Type B pancreatic cell (in vitro differentiated cells): Measurements from ENCODE around the gene FGD4. TPM values are rescaled to one million over a fixed set of nuclear protein-coding genes. Genes with fewer than 3 reads are reported as not detected.

Experiments
- DNase-seq: peaks from one replicate; pipeline ENCODE4 v3.0.0; 2021; ENCODE audit warnings: mixed read lengths; ENCODE audit not compliant: unreplicated experiment; ENCODE audit errors: extremely low spot score
- H3K27ac Mint-ChIP-seq: 2 replicates; pipeline ENCODE4 v1.8.0; 2021; ENCODE audit warnings: mild to moderate bottlenecking, mixed read lengths
- H3K27me3 Mint-ChIP-seq: 2 replicates; pipeline ENCODE4 v1.8.0; 2021; ENCODE audit warnings: mixed read lengths
- H3K36me3 Mint-ChIP-seq: 2 replicates; pipeline ENCODE4 v1.8.0; 2021; ENCODE audit warnings: mixed read lengths
- H3K4me1 Mint-ChIP-seq: one replicate; pipeline ENCODE4 v1.8.0; 2021; ENCODE audit warnings: mixed read lengths; ENCODE audit not compliant: unreplicated experiment
- H3K4me3 Mint-ChIP-seq: 2 replicates; pipeline ENCODE4 v1.8.0; 2021; ENCODE audit warnings: mild to moderate bottlenecking, mixed read lengths
- H3K9me3 Mint-ChIP-seq: 2 replicates; pipeline ENCODE4 v1.8.0; 2021; ENCODE audit warnings: mixed read lengths
- total RNA-seq: library from RNA; stranded (reverse); gene quantifications from 2 replicates; pipeline ENCODE4 v1.2.1, GENCODE V29; 2021; ENCODE audit warnings: low replicate concordance
- TF ChIP-seq, protein P1 (sequence below): fragments of 200-600 bp; sonication (generic); conservative IDR thresholded peaks from 2 replicates; pipeline ENCODE4 v1.5.0; 2021; ENCODE audit warnings: antibody characterized with exemption, mild to moderate bottlenecking

The FGD4 gene
- total RNA-seq, 1 donor from 2014 or later = 26.7 TPM

DNA sequence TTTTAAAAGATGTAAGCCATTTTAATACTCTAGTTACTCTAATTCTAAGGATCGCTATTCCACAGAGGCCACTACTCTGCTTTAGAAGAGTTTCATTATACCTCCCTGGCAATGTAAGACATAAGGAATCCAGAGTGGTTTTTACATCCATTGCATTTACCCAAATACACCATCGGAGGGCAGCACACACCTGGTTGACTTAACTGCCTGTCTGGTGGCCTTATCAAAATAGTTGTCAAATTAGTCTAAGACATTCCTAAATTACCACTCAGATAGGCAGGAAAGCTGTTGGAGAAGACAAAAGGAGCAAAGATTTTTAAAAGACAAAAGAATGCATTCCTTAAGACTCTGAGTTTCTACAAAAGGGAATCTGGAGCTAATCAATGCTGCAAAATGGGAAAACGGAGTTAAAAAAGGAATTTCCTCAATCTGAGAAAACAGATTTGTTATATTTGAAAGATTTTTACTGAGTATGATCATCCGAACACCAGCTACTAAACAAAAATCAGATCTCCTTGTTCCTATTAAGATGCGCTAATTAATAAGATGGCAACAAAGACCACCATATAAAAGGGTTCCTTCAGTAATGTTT lies 33.8 kb upstream of the FGD4 start:
- TF ChIP-seq, protein P1, sequence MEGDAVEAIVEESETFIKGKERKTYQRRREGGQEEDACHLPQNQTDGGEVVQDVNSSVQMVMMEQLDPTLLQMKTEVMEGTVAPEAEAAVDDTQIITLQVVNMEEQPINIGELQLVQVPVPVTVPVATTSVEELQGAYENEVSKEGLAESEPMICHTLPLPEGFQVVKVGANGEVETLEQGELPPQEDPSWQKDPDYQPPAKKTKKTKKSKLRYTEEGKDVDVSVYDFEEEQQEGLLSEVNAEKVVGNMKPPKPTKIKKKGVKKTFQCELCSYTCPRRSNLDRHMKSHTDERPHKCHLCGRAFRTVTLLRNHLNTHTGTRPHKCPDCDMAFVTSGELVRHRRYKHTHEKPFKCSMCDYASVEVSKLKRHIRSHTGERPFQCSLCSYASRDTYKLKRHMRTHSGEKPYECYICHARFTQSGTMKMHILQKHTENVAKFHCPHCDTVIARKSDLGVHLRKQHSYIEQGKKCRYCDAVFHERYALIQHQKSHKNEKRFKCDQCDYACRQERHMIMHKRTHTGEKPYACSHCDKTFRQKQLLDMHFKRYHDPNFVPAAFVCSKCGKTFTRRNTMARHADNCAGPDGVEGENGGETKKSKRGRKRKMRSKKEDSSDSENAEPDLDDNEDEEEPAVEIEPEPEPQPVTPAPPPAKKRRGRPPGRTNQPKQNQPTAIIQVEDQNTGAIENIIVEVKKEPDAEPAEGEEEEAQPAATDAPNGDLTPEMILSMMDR = peak; percentile 95
- Mint-ChIP-seq H3K9me3 (no peaks in the 10 kb centered on the region), H3K27ac (peak overlapping the region; percentile 32), H3K27me3 (no peaks in the 10 kb centered on the region), H3K4me3 (no peak overlapping the region), H3K4me1 (peaks cover 4% of the 10 kb centered on the region), H3K36me3 (peaks cover 7% of the 10 kb centered on the region)
- no peak for DNase-seq

DNA sequence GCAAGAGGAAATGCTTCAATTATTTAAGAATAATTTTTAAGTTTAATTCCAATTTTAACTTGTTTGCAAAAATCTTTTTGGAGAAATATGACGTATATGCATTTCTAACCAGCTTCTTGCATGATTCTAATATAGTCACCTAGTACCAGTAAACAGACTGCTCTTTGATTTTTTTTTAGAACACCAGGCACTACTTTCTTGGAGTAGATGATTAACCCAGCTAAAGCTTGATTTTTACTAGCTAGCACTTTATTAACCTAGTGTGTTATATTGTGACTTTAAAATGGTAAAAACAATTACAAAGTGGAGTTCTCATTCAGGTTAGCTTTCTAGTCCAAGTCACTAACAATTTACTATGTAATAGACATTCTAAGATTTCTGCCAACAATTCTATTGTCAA lies 32.6 kb upstream of the FGD4 start:
- Mint-ChIP-seq H3K4me1 (peaks cover 4% of the 10 kb centered on the region), H3K36me3 (peaks cover 3% of the 10 kb centered on the region), H3K27me3 (no peaks in the 10 kb centered on the region), H3K4me3 (no peak overlapping the region), H3K9me3 (no peaks in the 10 kb centered on the region), H3K27ac (no peak overlapping the region)
- no peak for DNase-seq
- TF ChIP-seq, protein P1 = no peak

DNA sequence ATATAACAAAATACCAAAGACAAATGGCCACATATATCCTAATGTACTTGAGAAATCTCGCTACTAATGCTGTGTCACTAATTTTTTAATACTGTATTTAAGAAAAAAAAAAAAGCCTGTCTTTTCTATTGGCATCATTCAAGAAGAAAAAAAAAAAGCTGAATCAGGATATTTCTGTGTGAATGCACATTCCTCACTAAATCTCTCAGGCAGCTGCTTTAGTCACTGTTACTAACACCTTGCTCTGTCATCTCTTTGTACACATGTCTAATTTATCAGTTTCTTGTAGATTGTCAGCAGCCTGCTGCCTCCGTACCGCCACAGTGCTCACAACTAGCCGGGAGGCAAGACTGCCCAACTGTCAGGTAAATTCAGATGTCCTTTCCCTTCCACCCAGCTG lies 32.0 kb upstream of the FGD4 start:
- Mint-ChIP-seq H3K27ac (peak overlapping the region; percentile 3), H3K9me3 (no peaks in the 10 kb centered on the region), H3K36me3 (peaks cover 3% of the 10 kb centered on the region), H3K4me1 (peaks cover 4% of the 10 kb centered on the region), H3K4me3 (peak overlapping the region; percentile 54), H3K27me3 (no peaks in the 10 kb centered on the region)
- TF ChIP-seq, protein P1 = no peak
- no peak for DNase-seq

DNA sequence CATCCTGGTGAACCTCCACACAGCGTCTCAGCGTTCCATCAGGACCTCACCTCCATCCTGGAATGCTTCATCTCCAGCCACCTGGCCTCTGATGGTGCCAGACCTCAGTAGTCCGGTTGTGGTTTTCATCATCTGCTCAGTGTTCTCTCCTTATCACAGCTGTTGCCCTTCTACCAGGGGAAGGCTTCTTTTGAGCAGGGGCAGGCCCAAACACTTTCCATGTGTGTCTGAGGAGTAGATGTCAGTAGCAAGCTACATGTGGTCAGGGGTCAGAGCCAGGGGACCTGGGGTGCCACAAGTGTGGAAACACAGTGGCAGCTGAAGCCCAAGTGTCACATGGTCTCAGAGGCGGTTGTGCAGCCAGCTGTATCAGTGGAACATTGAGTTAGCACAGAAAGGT lies 30.2 kb upstream of the FGD4 start:
- Mint-ChIP-seq H3K9me3 (no peaks in the 10 kb centered on the region), H3K36me3 (no peaks in the 10 kb centered on the region), H3K4me1 (peaks cover 4% of the 10 kb centered on the region), H3K27ac (no peak overlapping the region), H3K27me3 (no peaks in the 10 kb centered on the region), H3K4me3 (no peak overlapping the region)
- no peak for DNase-seq
- TF ChIP-seq, protein P1 = no peak

DNA sequence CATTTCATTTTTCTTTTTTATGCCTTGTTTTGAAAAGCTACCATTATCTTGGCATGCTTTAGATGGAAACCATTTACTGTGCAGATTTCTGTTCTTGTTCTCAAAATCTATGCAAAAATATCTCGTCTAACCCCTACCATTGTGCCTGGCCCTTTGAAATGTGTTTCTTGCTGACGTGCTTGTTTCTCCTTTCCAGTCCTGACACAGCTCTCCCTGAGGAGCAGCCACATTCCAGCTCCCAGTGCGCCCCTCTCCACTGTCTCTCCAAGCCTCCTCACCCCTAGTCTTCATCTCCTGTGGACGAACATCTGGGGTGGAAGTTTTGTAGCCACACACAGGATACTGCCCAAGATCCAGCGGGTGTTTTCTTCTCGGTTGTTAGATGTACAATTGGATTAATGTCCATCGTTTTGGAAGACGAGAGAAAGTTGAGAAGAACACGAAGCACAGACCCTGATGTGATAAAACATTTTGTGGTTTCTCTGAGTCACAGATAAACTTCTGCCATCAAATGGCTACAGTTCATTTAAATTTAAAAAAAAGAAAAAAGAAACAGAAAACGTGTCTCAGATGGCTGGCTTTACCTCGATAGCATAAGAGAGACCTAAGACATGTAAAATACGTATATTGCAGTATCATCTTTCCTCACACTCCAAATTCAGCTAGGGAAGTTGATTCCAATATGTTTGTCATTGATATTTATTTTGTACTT lies 21.9 kb upstream of the FGD4 start:
- H3K9me3 Mint-ChIP-seq = no peaks in the 10 kb centered on the region
- no peak overlapping the region for H3K27ac Mint-ChIP-seq
- H3K27me3 Mint-ChIP-seq = no peaks in the 10 kb centered on the region
- H3K36me3 Mint-ChIP-seq = peaks cover 8% of the 10 kb centered on the region
- H3K4me3 Mint-ChIP-seq = no peak overlapping the region
- peaks cover 5% of the 10 kb centered on the region for H3K4me1 Mint-ChIP-seq
- no peak for DNase-seq
- TF ChIP-seq, protein P1 = no peak
